Adrenal gland (tissue), 5 donors: Measurements from ENCODE around the gene CNNM2.
A peak's percentile ranks its signal among the peaks of the same experiment; 100 is the strongest.

ENCODE experiments used
- CTCF ChIP-seq, 6 experiments: fragments of 450-650 bp in 4 of 6; fragments of 200-600 bp in 2 of 6; sonication (generic) in 1 of 6; IDR thresholded peaks; 1 replicate in 5 of 6; 2 replicates in 1 of 6; pipeline versions ENCODE4 v1.5.1 to v1.8.0; 2016 to 2021; ENCODE audit warnings: antibody characterized with exemption in 6 of 6, mild to moderate bottlenecking in 2 of 6, moderate library complexity in 1 of 6
- POLR2A ChIP-seq, 2 donors: fragments of 450-650 bp; IDR thresholded peaks; one replicate each; pipeline ENCODE4 v1.6.1; 2017; ENCODE audit warnings: antibody characterized with exemption in 2 of 2, mild to moderate bottlenecking in 2 of 2, moderate library complexity in 1 of 2
- donor health status: DM: no; HTN: no; CAD: no.

DNA sequence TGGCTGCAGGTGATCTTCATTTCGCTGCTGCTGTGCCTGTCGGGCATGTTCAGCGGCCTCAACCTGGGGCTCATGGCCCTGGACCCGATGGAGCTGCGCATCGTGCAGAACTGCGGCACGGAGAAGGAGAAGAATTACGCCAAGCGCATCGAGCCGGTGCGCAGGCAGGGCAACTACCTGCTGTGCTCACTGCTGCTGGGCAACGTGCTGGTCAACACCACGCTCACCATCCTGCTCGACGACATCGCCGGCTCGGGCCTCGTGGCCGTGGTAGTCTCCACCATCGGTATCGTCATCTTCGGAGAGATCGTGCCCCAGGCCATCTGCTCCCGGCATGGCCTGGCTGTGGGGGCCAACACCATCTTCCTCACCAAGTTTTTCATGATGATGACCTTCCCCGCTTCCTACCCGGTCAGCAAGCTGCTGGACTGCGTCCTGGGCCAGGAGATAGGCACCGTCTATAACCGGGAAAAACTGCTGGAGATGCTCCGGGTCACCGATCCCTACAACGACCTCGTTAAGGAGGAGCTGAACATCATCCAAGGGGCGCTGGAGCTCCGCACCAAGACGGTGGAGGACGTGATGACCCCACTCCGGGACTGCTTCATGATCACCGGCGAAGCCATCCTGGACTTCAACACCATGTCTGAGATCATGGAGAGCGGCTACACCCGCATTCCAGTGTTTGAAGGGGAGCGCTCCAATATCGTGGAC is 1.3 kb downstream of the CNNM2 start:
- TF ChIP-seq POLR2A (IDR thresholded peaks at IDR 0.05) = peak in 1 of 2 donors; percentile 26
- TF ChIP-seq CTCF (IDR thresholded peaks at IDR 0.05) = no peak
